Gastroesophageal sphincter (tissue), 3 donors: Measurements from ENCODE around the gene TMEM215.

Experiments used
- EP300 ChIP-seq: sonication (generic); formaldehyde crosslinking; IDR thresholded peaks from one replicate; pipeline ENCODE4 v1.6.1; 2017; ENCODE audit warnings: antibody characterized with exemption, mild to moderate bottlenecking
- POLR2A ChIP-seq, 2 donors: fragments of 450-650 bp; IDR thresholded peaks; one replicate each; pipeline ENCODE4 v1.6.1; 2017; ENCODE audit warnings: antibody characterized with exemption in 2 of 2, mild to moderate bottlenecking in 2 of 2, moderate library complexity in 1 of 2
- POLR2AphosphoS5 ChIP-seq: sonication (generic); formaldehyde crosslinking; IDR thresholded peaks from one replicate; pipeline ENCODE4 v1.6.1; 2017; ENCODE audit warnings: antibody characterized with exemption
- TF ChIP-seq, protein P1 (sequence below), 4 experiments: fragments of 200-600 bp in 2 of 4; fragments of 450-650 bp in 2 of 4; sonication (generic) in 1 of 4; IDR thresholded peaks; one replicate each; pipeline ENCODE4 v1.5.1; 2017 to 2019; ENCODE audit warnings: antibody characterized with exemption in 4 of 4, mild to moderate bottlenecking in 2 of 4, moderate library complexity in 2 of 4

DNA sequence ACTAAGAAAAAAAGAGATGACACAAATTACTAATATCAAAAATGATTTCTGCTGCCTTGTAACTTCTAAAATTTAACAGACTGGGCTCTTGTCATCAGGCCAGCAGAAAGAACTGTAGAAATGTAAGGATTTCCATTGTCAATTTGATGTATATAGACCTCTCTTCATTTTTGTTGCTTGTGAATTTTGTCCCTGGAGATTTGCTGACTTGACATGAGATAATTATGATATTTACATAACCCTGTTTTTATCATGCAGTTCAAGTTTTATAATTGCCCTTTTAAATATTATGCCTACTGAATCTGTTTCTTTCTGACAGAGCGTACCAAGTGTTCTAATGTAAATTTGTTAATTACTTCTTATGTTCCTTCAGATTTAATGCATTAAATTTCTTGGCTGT lies 23.9 kb downstream of the TMEM215 start:
- TF ChIP-seq EP300 (no peak), POLR2A (IDR thresholded peaks at IDR 0.05) (no peak), POLR2AphosphoS5 (no peak)
- TF ChIP-seq, protein P1, sequence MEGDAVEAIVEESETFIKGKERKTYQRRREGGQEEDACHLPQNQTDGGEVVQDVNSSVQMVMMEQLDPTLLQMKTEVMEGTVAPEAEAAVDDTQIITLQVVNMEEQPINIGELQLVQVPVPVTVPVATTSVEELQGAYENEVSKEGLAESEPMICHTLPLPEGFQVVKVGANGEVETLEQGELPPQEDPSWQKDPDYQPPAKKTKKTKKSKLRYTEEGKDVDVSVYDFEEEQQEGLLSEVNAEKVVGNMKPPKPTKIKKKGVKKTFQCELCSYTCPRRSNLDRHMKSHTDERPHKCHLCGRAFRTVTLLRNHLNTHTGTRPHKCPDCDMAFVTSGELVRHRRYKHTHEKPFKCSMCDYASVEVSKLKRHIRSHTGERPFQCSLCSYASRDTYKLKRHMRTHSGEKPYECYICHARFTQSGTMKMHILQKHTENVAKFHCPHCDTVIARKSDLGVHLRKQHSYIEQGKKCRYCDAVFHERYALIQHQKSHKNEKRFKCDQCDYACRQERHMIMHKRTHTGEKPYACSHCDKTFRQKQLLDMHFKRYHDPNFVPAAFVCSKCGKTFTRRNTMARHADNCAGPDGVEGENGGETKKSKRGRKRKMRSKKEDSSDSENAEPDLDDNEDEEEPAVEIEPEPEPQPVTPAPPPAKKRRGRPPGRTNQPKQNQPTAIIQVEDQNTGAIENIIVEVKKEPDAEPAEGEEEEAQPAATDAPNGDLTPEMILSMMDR (IDR thresholded peaks at IDR 0.05) = no peak
